Esophagus squamous epithelium (tissue), 5 donors: Measurements from ENCODE around the gene NOCT. TPM values are rescaled to one million over a fixed set of nuclear protein-coding genes. Genes with fewer than 3 reads are reported as not detected.
A peak's percentile ranks its signal among the peaks of the same experiment; 100 is the strongest.

ENCODE experiments used
- DNase-seq: peaks from one replicate; lab custom pipeline; 2025; lab: John Stamatoyannopoulos, UW
- H3K27ac ChIP-seq, 4 donors: fragments of 200-600 bp; sonication (generic); one replicate each; pipeline ENCODE4 v1.5.1; 2016 to 2019; ENCODE audit warnings: mild to moderate bottlenecking in 1 of 4
- H3K27me3 ChIP-seq, 4 donors: fragments of 200-600 bp; sonication (generic); 1 replicate in 3 of 4; 2 replicates in 1 of 4; pipeline versions ENCODE4 v1.5.1 to v1.6.0; 2017 to 2021; ENCODE audit warnings: antibody characterized with exemption in 1 of 4
- H3K36me3 ChIP-seq, 3 donors: fragments of 200-600 bp; sonication (generic); one replicate each; pipeline ENCODE4 v1.5.1; 2016 to 2019
- H3K4me1 ChIP-seq, 3 donors: fragments of 200-600 bp; sonication (generic); one replicate each; pipeline ENCODE4 v1.5.1; 2017 to 2019
- H3K4me3 ChIP-seq, 4 donors: fragments of 200-600 bp; sonication (generic); 1 replicate in 3 of 4; 2 replicates in 1 of 4; pipeline ENCODE4 v1.5.1; 2016 to 2019; ENCODE audit warnings: mild to moderate bottlenecking in 2 of 4, moderate library complexity in 1 of 4
- H3K9me3 ChIP-seq, 3 donors: fragments of 200-600 bp; sonication (generic); one replicate each; pipeline ENCODE4 v1.5.1; 2016 to 2019
- POLR2A ChIP-seq, 4 donors: fragments of 450-650 bp; IDR thresholded peaks; one replicate each; pipeline ENCODE4 v1.6.1; 2017; ENCODE audit warnings: antibody characterized with exemption in 4 of 4, mild to moderate bottlenecking in 4 of 4, moderate library complexity in 3 of 4
- WGBS, 2 donors: methylation state at CpG; one replicate each; pipeline ENCODE4 v1.1.5; 2018; 5-methylcytosine and 5-hydroxymethylcytosine counted together
- intact Hi-C: fragments of 100-400 bp; cut with DNase I; formaldehyde crosslinking; loops from one replicate; pipeline ENCODE4 v1.15.0; 2022
- total RNA-seq, 4 donors: library from RNA; depleted of rRNA; stranded (reverse); fragments of >200 nt; gene quantifications; one replicate each; pipeline ENCODE4 v1.1.0, GENCODE V29; 2016
- TF ChIP-seq, protein P1 (sequence below), 6 experiments: fragments of 450-650 bp in 4 of 6; fragments of 200-600 bp in 2 of 6; sonication (generic) in 2 of 6; IDR thresholded peaks; one replicate each; pipeline ENCODE4 v1.5.1; 2016 to 2019; ENCODE audit warnings: antibody characterized with exemption in 6 of 6, mild to moderate bottlenecking in 4 of 6, moderate library complexity in 4 of 6
- donor health status: DM: yes; HTN: yes; CAD: no.

Gene NOCT
- total RNA-seq, 4 donors from 2014 or later, result 4.4 to 19.0 (median 6.9) TPM

DNA sequence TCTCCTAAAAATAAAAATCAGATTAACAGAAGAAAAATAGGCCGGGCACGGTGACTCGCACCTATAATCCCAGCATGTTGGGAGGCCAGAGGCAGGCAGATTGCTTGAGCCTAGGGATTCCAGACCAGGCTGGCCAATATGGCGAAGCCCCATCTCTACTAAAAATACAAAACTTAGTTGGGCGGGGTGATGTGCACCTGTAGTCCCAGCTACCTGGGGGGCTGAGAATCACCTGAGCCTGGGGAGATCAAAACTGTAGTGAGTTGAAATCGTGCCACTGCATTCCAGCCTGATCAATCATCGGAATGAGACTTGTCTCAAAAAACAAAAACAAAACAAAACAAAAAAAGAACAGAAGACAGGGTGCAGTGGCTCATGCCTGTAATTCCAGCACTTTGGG lies 32.8 kb upstream of the NOCT start:
- no peaks in the 10 kb centered on the region for H3K36me3 ChIP-seq
- peaks cover 0 to 12% (median 9%) of the 10 kb centered on the region in 3 donors for H3K4me1 ChIP-seq
- no peaks in the 10 kb centered on the region for H3K27me3 ChIP-seq
- peak overlapping the region in 3 of 4 donors; percentile 53 to 73 (median 69) for H3K27ac ChIP-seq
- no peaks in the 10 kb centered on the region for H3K9me3 ChIP-seq
- intact Hi-C loops, result no loop called here
- DNase-seq, result no peak
- WGBS, 2 donors, result 74 to 79% methylated on average over 7 of the region's 7 CpGs
- H3K4me3 ChIP-seq, result no peak overlapping the region
- TF ChIP-seq, protein P1, sequence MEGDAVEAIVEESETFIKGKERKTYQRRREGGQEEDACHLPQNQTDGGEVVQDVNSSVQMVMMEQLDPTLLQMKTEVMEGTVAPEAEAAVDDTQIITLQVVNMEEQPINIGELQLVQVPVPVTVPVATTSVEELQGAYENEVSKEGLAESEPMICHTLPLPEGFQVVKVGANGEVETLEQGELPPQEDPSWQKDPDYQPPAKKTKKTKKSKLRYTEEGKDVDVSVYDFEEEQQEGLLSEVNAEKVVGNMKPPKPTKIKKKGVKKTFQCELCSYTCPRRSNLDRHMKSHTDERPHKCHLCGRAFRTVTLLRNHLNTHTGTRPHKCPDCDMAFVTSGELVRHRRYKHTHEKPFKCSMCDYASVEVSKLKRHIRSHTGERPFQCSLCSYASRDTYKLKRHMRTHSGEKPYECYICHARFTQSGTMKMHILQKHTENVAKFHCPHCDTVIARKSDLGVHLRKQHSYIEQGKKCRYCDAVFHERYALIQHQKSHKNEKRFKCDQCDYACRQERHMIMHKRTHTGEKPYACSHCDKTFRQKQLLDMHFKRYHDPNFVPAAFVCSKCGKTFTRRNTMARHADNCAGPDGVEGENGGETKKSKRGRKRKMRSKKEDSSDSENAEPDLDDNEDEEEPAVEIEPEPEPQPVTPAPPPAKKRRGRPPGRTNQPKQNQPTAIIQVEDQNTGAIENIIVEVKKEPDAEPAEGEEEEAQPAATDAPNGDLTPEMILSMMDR (IDR thresholded peaks at IDR 0.05), result no peak
- no peak for TF ChIP-seq POLR2A (IDR thresholded peaks at IDR 0.05)

DNA sequence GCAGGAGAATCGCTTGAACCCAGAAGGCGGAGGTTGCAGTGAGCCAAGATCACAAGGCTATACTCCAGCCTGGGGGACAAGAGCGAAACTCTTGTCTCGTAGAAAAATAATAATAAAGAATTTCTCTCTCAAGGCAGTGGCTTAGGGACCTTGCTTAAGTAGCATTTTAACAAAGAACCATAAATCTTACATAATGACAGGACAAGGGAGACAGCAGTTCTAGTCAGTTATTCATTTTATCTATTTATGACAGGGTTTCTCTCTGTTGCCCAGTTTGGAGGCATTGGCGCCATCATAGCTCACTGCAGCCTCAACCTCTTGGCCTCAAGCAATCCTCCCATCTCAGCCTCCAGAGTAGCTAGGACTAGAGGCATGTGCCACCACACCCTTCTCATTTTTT lies 31.9 kb upstream of the NOCT start:
- H3K27me3 ChIP-seq, result no peaks in the 10 kb centered on the region
- 97% methylated on average over 5 of the region's 5 CpGs for WGBS, 2 donors
- no peak overlapping the region for H3K4me3 ChIP-seq
- peaks cover 0 to 12% (median 9%) of the 10 kb centered on the region in 3 donors for H3K4me1 ChIP-seq
- H3K9me3 ChIP-seq, result no peaks in the 10 kb centered on the region
- TF ChIP-seq, protein P1 (IDR thresholded peaks at IDR 0.05), result no peak
- no peak for TF ChIP-seq POLR2A (IDR thresholded peaks at IDR 0.05)
- no peak for DNase-seq
- intact Hi-C loops, result no loop called here
- no peak overlapping the region for H3K27ac ChIP-seq
- no peaks in the 10 kb centered on the region for H3K36me3 ChIP-seq

DNA sequence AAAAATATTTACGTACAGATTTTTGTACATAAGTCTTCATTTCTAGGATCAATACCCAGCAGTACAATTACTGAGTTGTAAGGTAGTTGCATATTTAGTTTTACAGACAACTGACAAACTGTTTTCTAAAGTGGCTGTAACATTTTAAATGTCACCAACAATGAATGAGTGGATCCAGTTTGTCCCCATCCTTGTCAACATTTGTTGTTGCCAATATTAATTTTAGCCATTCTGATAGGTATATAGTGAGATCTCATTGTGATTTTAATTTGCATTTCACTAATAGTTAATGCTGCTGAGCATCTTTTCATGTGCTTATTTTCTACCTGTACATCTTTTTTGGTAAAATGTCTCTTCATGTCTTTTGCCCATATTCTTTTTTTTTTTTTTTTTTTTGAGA lies 30.9 kb upstream of the NOCT start:
- Histone ChIP-seq H3K36me3 (no peaks in the 10 kb centered on the region), H3K4me3 (no peak overlapping the region), H3K4me1 (peaks cover 0 to 12% (median 9%) of the 10 kb centered on the region in 3 donors), H3K9me3 (no peaks in the 10 kb centered on the region), H3K27me3 (no peaks in the 10 kb centered on the region), H3K27ac (no peak overlapping the region)
- WGBS, 2 donors, result 90 to 100% methylated on average over 1 of the region's 1 CpG
- TF ChIP-seq, protein P1 (IDR thresholded peaks at IDR 0.05), result no peak
- TF ChIP-seq POLR2A (IDR thresholded peaks at IDR 0.05), result no peak
- DNase-seq, result no peak
- intact Hi-C loops, result no loop called here

DNA sequence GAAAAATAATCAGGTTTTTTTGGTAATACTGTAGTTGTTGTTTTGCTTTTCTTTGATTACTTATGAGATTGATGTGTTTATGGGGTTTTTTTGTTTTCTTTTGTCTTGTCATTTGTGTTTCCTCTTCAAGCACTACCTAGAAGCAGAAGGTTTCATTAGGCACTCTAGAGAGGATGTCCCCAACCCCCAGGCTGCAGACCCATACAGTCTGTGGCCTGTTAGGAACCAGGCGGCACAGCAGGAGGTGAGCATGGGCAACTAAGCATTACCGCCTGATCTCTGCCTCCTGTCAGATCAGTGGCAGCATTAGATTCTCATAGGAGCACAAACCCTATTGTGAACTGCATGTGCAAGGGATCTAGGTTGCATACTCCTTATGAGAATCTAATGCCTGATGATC lies 22.9 kb upstream of the NOCT start:
- no peak for DNase-seq
- H3K4me1 ChIP-seq, result no peaks in the 10 kb centered on the region
- H3K36me3 ChIP-seq, result no peaks in the 10 kb centered on the region
- no peak for TF ChIP-seq POLR2A (IDR thresholded peaks at IDR 0.05)
- TF ChIP-seq, protein P1 (IDR thresholded peaks at IDR 0.05), result no peak
- H3K27me3 ChIP-seq, result no peaks in the 10 kb centered on the region
- 100% methylated on average over 1 to 2 of the region's 2 CpGs for WGBS, 2 donors
- H3K4me3 ChIP-seq, result no peak overlapping the region
- intact Hi-C loops, result no loop called here
- H3K9me3 ChIP-seq, result no peaks in the 10 kb centered on the region
- H3K27ac ChIP-seq, result no peak overlapping the region

DNA sequence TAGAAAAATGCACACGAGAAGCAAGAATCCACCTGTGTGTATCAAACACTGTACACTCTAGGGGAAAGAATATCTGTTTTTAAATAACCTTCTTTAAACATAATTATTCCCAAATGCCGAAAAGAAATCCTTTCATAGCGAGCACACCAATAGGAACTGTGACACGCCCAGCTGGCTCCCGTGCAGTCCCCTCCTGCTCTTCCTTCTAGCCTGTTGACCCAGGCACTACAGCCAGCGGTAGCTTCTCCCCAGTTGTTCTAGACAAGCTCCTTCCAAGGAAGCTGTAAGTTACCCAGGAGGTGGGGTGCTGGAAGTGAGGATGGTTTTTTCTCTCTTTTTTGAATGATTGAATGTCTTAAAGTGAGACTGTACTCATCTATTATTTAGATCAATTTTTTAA lies 19.5 kb upstream of the NOCT start:
- Histone ChIP-seq H3K36me3 (no peaks in the 10 kb centered on the region), H3K27me3 (no peaks in the 10 kb centered on the region), H3K9me3 (no peaks in the 10 kb centered on the region), H3K4me3 (no peak overlapping the region), H3K27ac (no peak overlapping the region), H3K4me1 (no peaks in the 10 kb centered on the region)
- intact Hi-C loops, result no loop called here
- DNase-seq, result no peak
- WGBS, 2 donors, result 61 to 71% methylated on average over 6 of the region's 6 CpGs
- TF ChIP-seq, protein P1 (IDR thresholded peaks at IDR 0.05), result no peak
- no peak for TF ChIP-seq POLR2A (IDR thresholded peaks at IDR 0.05)
